ENCODE measurements around the gene ITGAE. TPM values are rescaled to one million over a fixed set of nuclear protein-coding genes. Genes with fewer than 3 reads are reported as not detected.
"Not testable (repeated sequence)": the region's sequence is repeated elsewhere in the genome, so short reads cannot be mapped to it uniquely, and the experiment has no call there.

The ITGAE gene
- total and polyA plus RNA-seq, 2 experiments from 2014 or later: 23.3 to 80.3 TPM

- H3K9me2 ChIP-seq (ENCODE audit: insufficient read depth): no peaks in the 10 kb centered on the region
- in situ Hi-C loops (cut with MboI): no loop called here
- 96 to 98% methylated on average over 5 of the region's 5 CpGs for WGBS, 2 experiments (ENCODE audit: low coverage in 1 of 2, low lambda C conversion rate in 2 of 2, missing lambda C conversion rate in 2 of 2)
Observed at GRCh38 chr17:3710951-3711383, 90.0 kb downstream of the ITGAE start.

GRCh38 chr17:3708366-3708765, 92.6 kb downstream of the ITGAE start:
- no peak overlapping the region for H3K27ac ChIP-seq
- no peak overlapping the region for H3K9ac ChIP-seq
- H3F3A ChIP-seq (ENCODE audit: insufficient read depth): no peaks in the 10 kb centered on the region
- H4K20me1 ChIP-seq (ENCODE audit: insufficient read depth): no peaks in the 10 kb centered on the region
- no peak for TF ChIP-seq EZH2 (IDR thresholded peaks at IDR 0.05; ENCODE audit: insufficient read depth, poor library complexity, severe bottlenecking)
- no peak for TF ChIP-seq EZH2phosphoT487 (IDR thresholded peaks at IDR 0.05; ENCODE audit: insufficient read depth, low read depth)
- H3K79me2 ChIP-seq (ENCODE audit: insufficient read depth): no peaks in the 10 kb centered on the region
- H3K36me3 ChIP-seq (ENCODE audit: low read depth): no peaks in the 10 kb centered on the region
- H3K4me2 ChIP-seq (ENCODE audit: unreplicated experiment): no peak overlapping the region
- in situ Hi-C loops (cut with MboI): no loop called here
- H3K9me2 ChIP-seq (ENCODE audit: insufficient read depth): no peaks in the 10 kb centered on the region
- H2AFZ ChIP-seq: no peak overlapping the region
- DNase-seq: no peak
- no peak overlapping the region for H3K4me3 ChIP-seq
- no peaks in the 10 kb centered on the region for H3K9me3 ChIP-seq (ENCODE audit: low read depth)
- WGBS, 2 experiments (ENCODE audit: low coverage in 1 of 2, low lambda C conversion rate in 2 of 2, missing lambda C conversion rate in 2 of 2): 81 to 87% methylated on average over 3 of the region's 3 CpGs
- H3K4me1 ChIP-seq (ENCODE audit: insufficient read depth): no peaks in the 10 kb centered on the region
- no peaks in the 10 kb centered on the region for H3K27me3 ChIP-seq (replicated peaks; ENCODE audit: insufficient read depth)

More at GRCh38 chr17:3710951-3711383, 90.0 kb downstream of the ITGAE start:
- no peaks in the 10 kb centered on the region for H3K4me1 ChIP-seq (ENCODE audit: insufficient read depth)
- no peak overlapping the region for H3K9ac ChIP-seq
- no peak overlapping the region for H3K4me2 ChIP-seq (ENCODE audit: unreplicated experiment)
- H3K27ac ChIP-seq: no peak overlapping the region
- peak; percentile 43 for DNase-seq
- no peaks in the 10 kb centered on the region for H3F3A ChIP-seq (ENCODE audit: insufficient read depth)
- H3K27me3 ChIP-seq (replicated peaks; ENCODE audit: insufficient read depth): no peaks in the 10 kb centered on the region
- no peaks in the 10 kb centered on the region for H3K79me2 ChIP-seq (ENCODE audit: insufficient read depth)
- H3K4me3 ChIP-seq: no peak overlapping the region
- no peaks in the 10 kb centered on the region for H3K9me3 ChIP-seq (ENCODE audit: low read depth)
- TF ChIP-seq EZH2 (IDR thresholded peaks at IDR 0.05; ENCODE audit: insufficient read depth, poor library complexity, severe bottlenecking) (no peak), EZH2phosphoT487 (IDR thresholded peaks at IDR 0.05; ENCODE audit: insufficient read depth, low read depth) (no peak)
- no peaks in the 10 kb centered on the region for H4K20me1 ChIP-seq (ENCODE audit: insufficient read depth)
- peaks cover 13% of the 10 kb centered on the region for H3K36me3 ChIP-seq (ENCODE audit: low read depth)
- H2AFZ ChIP-seq: no peak overlapping the region

GRCh38 chr17:3705718-3705984, 95.3 kb downstream of the ITGAE start:
- H3K27me3 ChIP-seq (replicated peaks; ENCODE audit: insufficient read depth); H3K4me3 ChIP-seq; H3K4me1 ChIP-seq (ENCODE audit: insufficient read depth); H3K36me3 ChIP-seq (ENCODE audit: low read depth); H2AFZ ChIP-seq; H3F3A ChIP-seq (ENCODE audit: insufficient read depth); H3K4me2 ChIP-seq (ENCODE audit: unreplicated experiment); in situ Hi-C loops (cut with MboI); H4K20me1 ChIP-seq (ENCODE audit: insufficient read depth); H3K9me2 ChIP-seq (ENCODE audit: insufficient read depth); H3K27ac ChIP-seq; H3K79me2 ChIP-seq (ENCODE audit: insufficient read depth); H3K9ac ChIP-seq; DNase-seq; H3K9me3 ChIP-seq (ENCODE audit: low read depth): not testable (repeated sequence)
- 84 to 100% methylated on average over 1 of the region's 1 CpG for WGBS, 2 experiments (ENCODE audit: low coverage in 1 of 2, low lambda C conversion rate in 2 of 2, missing lambda C conversion rate in 2 of 2)

- no peaks in the 10 kb centered on the region for H3K4me1 ChIP-seq (ENCODE audit: insufficient read depth)
- H3F3A ChIP-seq (ENCODE audit: insufficient read depth): no peaks in the 10 kb centered on the region
- no peaks in the 10 kb centered on the region for H4K20me1 ChIP-seq (ENCODE audit: insufficient read depth)
- no peak overlapping the region for H3K27ac ChIP-seq
- H3K9me2 ChIP-seq (ENCODE audit: insufficient read depth): no peaks in the 10 kb centered on the region
- H3K79me2 ChIP-seq (ENCODE audit: insufficient read depth): no peaks in the 10 kb centered on the region
- in situ Hi-C loops (cut with MboI): no loop called here
- no peak overlapping the region for H3K4me3 ChIP-seq
- no peaks in the 10 kb centered on the region for H3K9me3 ChIP-seq (ENCODE audit: low read depth)
- no peaks in the 10 kb centered on the region for H3K36me3 ChIP-seq (ENCODE audit: low read depth)
- H3K4me2 ChIP-seq (ENCODE audit: unreplicated experiment): no peak overlapping the region
- H2AFZ ChIP-seq: no peak overlapping the region
- no peak overlapping the region for H3K9ac ChIP-seq
- no peaks in the 10 kb centered on the region for H3K27me3 ChIP-seq (replicated peaks; ENCODE audit: insufficient read depth)
- WGBS, 2 experiments (ENCODE audit: low coverage in 1 of 2, low lambda C conversion rate in 2 of 2, missing lambda C conversion rate in 2 of 2): 84 to 86% methylated on average over 20 of the region's 20 CpGs
- no peak for TF ChIP-seq EZH2phosphoT487 (IDR thresholded peaks at IDR 0.05; ENCODE audit: insufficient read depth, low read depth)
- no peak for TF ChIP-seq EZH2 (IDR thresholded peaks at IDR 0.05; ENCODE audit: insufficient read depth, poor library complexity, severe bottlenecking)
- DNase-seq: no peak
Observed at GRCh38 chr17:3704931-3705717, 95.9 kb downstream of the ITGAE start.

- DNase-seq; H3F3A ChIP-seq (ENCODE audit: insufficient read depth); H3K4me1 ChIP-seq (ENCODE audit: insufficient read depth); H3K9me2 ChIP-seq (ENCODE audit: insufficient read depth); H3K79me2 ChIP-seq (ENCODE audit: insufficient read depth); H3K9me3 ChIP-seq (ENCODE audit: low read depth); H2AFZ ChIP-seq; H3K36me3 ChIP-seq (ENCODE audit: low read depth); H3K4me3 ChIP-seq; H4K20me1 ChIP-seq (ENCODE audit: insufficient read depth); H3K4me2 ChIP-seq (ENCODE audit: unreplicated experiment); in situ Hi-C loops (cut with MboI); H3K9ac ChIP-seq; H3K27ac ChIP-seq; H3K27me3 ChIP-seq (replicated peaks; ENCODE audit: insufficient read depth): not testable (repeated sequence)
- WGBS, 2 experiments (ENCODE audit: low coverage in 1 of 2, low lambda C conversion rate in 2 of 2, missing lambda C conversion rate in 2 of 2): 79 to 82% methylated on average over 7 of the region's 7 CpGs
Observed at GRCh38 chr17:3702041-3702539, 98.9 kb downstream of the ITGAE start.
